CD14-positive monocyte (primary cell): ENCODE data around the gene UST. TPM values are rescaled to one million over a fixed set of nuclear protein-coding genes. Genes with fewer than 3 reads are reported as not detected.

Source experiments
- DNase-seq, 3 donors: peaks; one replicate each; pipeline ENCODE4 v3.0.0-alpha.2; 2011 to 2022
- H2AFZ ChIP-seq: 2 replicates; pipeline ENCODE4 v1.6.0; 2012; ENCODE audit warnings: mild to moderate bottlenecking, low read depth, low read length, inconsistent platforms; ENCODE audit not compliant: insufficient read depth, poor library complexity, severe bottlenecking
- H3K27ac ChIP-seq, 2 donors: 1 replicate in 1 of 2; 2 replicates in 1 of 2; pipeline ENCODE4 v1.5.1; 2012 to 2013; ENCODE audit warnings: low read length in 2 of 2, control low read depth in 1 of 2, inconsistent platforms in 1 of 2, low read depth in 1 of 2, mild to moderate bottlenecking in 1 of 2
- H3K27me3 ChIP-seq, 2 donors: one replicate each; pipeline versions ENCODE4 v1.6.0 to v1.6.1; 2011 to 2013; ENCODE audit warnings: low read length in 2 of 2; ENCODE audit not compliant: control insufficient read depth in 2 of 2, insufficient read depth in 2 of 2
- H3K36me3 ChIP-seq, 2 donors: replicated peaks in 1 of 2; 1 replicate in 1 of 2; 2 replicates in 1 of 2; pipeline versions ENCODE4 v1.5.1 to v1.6.1; 2012 to 2013; ENCODE audit warnings: low read length in 2 of 2, control low read depth in 1 of 2, inconsistent platforms in 1 of 2, mild to moderate bottlenecking in 1 of 2; ENCODE audit not compliant: insufficient read depth in 2 of 2, control insufficient read depth in 1 of 2
- H3K4me1 ChIP-seq, 2 donors: 1 replicate in 1 of 2; 2 replicates in 1 of 2; pipeline versions ENCODE4 v1.5.1 to v1.6.1; 2012 to 2013; ENCODE audit warnings: low read length in 2 of 2, control low read depth in 1 of 2, inconsistent platforms in 1 of 2, mild to moderate bottlenecking in 1 of 2, moderate library complexity in 1 of 2; ENCODE audit not compliant: insufficient read depth in 2 of 2, control insufficient read depth in 1 of 2
- H3K4me2 ChIP-seq: replicated peaks from 2 replicates; pipeline ENCODE3; 2012; ENCODE audit warnings: low read length, moderate library complexity, mild to moderate bottlenecking; ENCODE audit not compliant: poor library complexity, severe bottlenecking; ENCODE audit errors: extremely low read depth
- H3K4me3 ChIP-seq, 3 experiments: fragments of 200-600 bp in 1 of 3; sonication (generic) in 1 of 3; replicated peaks in 1 of 3; 1 replicate in 2 of 3; 2 replicates in 1 of 3; pipeline ENCODE4 v1.5.1; 2011 to 2013; ENCODE audit warnings: low read length in 3 of 3, mild to moderate bottlenecking in 3 of 3, control low read depth in 2 of 3, low read depth in 2 of 3, inconsistent platforms in 1 of 3, moderate library complexity in 1 of 3
- H3K79me2 ChIP-seq: 2 replicates; pipeline ENCODE4 v1.6.0; 2012; ENCODE audit warnings: mild to moderate bottlenecking, control low read depth, inconsistent platforms, low read length, moderate library complexity; ENCODE audit not compliant: insufficient read depth
- H3K9ac ChIP-seq: 2 replicates; pipeline ENCODE4 v1.6.0; 2017; ENCODE audit warnings: low read length, mild to moderate bottlenecking; ENCODE audit not compliant: insufficient read depth, poor library complexity, severe bottlenecking
- H3K9me3 ChIP-seq, 2 donors: replicated peaks in 1 of 2; 1 replicate in 1 of 2; 2 replicates in 1 of 2; pipeline versions ENCODE4 v1.5.1 to v1.6.1; 2012 to 2013; ENCODE audit warnings: low read length in 2 of 2, control low read depth in 1 of 2; ENCODE audit not compliant: control insufficient read depth in 1 of 2, insufficient read depth in 1 of 2
- H4K20me1 ChIP-seq: 2 replicates; pipeline ENCODE4 v1.6.0; 2012; ENCODE audit warnings: mild to moderate bottlenecking, low read length, control low read depth, moderate library complexity; ENCODE audit not compliant: insufficient read depth
- H3K27ac Mint-ChIP-seq, 7 donors: one replicate each; pipeline ENCODE4 v1.8.0; 2020; ENCODE audit warnings: mild to moderate bottlenecking in 7 of 7, mixed read lengths in 7 of 7, moderate library complexity in 6 of 7, inconsistent platforms in 2 of 7
- H3K27me3 Mint-ChIP-seq, 3 donors: one replicate each; pipeline ENCODE4 v1.8.0; 2021 to 2022; ENCODE audit warnings: low read depth in 3 of 3, mild to moderate bottlenecking in 3 of 3, mixed read lengths in 3 of 3, moderate library complexity in 3 of 3, inconsistent platforms in 1 of 3
- H3K36me3 Mint-ChIP-seq, 2 donors: one replicate each; pipeline ENCODE4 v1.8.0; 2020; ENCODE audit warnings: mixed read lengths in 2 of 2, inconsistent platforms in 1 of 2, mild to moderate bottlenecking in 1 of 2
- H3K4me1 Mint-ChIP-seq: one replicate; pipeline ENCODE4 v1.8.0; 2020; ENCODE audit warnings: mild to moderate bottlenecking, mixed read lengths
- H3K4me3 Mint-ChIP-seq, 2 donors: one replicate each; pipeline ENCODE4 v1.8.0; 2020; ENCODE audit warnings: mild to moderate bottlenecking in 2 of 2, mixed read lengths in 2 of 2, moderate library complexity in 1 of 2
- H3K9me3 Mint-ChIP-seq, 7 donors: one replicate each; pipeline ENCODE4 v1.8.0; 2020 to 2022; ENCODE audit warnings: mixed read lengths in 7 of 7, mild to moderate bottlenecking in 6 of 7, moderate library complexity in 6 of 7, inconsistent platforms in 2 of 7
- WGBS: methylation state at CpG from one replicate; pipeline ENCODE4 v1.1.5; 2013; ENCODE audit warnings: missing lambda C conversion rate; ENCODE audit not compliant: insufficient coverage; 5-methylcytosine and 5-hydroxymethylcytosine counted together
- intact Hi-C, 2 donors: fragments of 100-400 bp; cut with micrococcal nuclease; formaldehyde crosslinking; loops; one replicate each; pipeline versions ENCODE4 v1.15.0 to v1.15.1; 2023
- polyA plus RNA-seq, 3 donors: library from polyadenylated mRNA; depleted of rRNA in 1 of 3; unstranded in 2 of 3; stranded (reverse) in 1 of 3; fragments of 300-500 nt in 2 of 3; fragments of >200 nt in 1 of 3; fragmentation: Illumina TruSeq in 2 of 3; gene quantifications; 1 replicate in 2 of 3; 2 replicates in 1 of 3; pipeline ENCODE4 v1.2.3, GENCODE V29; 2012 to 2021
- TF ChIP-seq, protein P1 (sequence below): fragments of 200-600 bp; IDR thresholded peaks from one replicate; pipeline ENCODE4 v1.8.0; 2022; ENCODE audit warnings: antibody characterized with exemption, mild to moderate bottlenecking

UST gene
- polyA plus RNA-seq, 3 donors: 0.33 to 0.53 (median 0.48) TPM

DNA sequence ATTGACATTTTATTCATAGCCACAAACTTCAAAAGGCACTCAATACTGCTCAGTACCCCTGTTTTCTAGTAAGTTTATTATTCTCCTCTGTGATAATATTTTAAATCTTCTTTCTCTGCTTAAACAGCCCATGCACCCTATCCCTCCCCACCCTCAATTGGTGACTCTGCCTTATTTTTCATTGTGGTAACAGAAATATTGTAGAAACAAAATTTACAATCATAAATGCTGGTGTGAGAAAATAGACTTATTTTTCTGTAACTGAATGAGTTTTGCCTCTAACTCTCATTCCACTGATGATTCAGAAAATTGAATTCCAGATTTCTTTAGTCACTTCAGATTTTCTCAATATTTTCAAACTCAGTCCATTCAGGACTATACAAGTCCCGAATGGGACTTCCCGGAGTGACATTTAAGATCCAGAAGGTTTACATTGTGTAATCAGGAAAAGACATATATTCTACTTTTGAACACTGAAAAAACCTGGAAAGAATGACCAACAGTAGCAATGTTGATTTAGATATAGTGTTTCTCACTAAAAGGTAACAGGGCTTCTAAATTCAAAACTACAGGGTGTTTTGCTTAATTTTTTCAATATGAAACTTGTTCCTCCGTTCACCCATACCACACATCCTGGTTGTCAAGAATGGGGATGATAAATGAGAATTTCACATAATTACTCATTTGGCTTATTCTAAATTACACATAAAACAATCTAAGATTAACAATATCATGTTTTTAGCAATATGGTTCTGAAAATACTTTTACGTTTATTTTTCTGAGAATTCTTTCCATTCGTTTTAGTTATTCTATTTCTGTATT, 34.8 kb upstream of the UST start:
- TF ChIP-seq, protein P1, sequence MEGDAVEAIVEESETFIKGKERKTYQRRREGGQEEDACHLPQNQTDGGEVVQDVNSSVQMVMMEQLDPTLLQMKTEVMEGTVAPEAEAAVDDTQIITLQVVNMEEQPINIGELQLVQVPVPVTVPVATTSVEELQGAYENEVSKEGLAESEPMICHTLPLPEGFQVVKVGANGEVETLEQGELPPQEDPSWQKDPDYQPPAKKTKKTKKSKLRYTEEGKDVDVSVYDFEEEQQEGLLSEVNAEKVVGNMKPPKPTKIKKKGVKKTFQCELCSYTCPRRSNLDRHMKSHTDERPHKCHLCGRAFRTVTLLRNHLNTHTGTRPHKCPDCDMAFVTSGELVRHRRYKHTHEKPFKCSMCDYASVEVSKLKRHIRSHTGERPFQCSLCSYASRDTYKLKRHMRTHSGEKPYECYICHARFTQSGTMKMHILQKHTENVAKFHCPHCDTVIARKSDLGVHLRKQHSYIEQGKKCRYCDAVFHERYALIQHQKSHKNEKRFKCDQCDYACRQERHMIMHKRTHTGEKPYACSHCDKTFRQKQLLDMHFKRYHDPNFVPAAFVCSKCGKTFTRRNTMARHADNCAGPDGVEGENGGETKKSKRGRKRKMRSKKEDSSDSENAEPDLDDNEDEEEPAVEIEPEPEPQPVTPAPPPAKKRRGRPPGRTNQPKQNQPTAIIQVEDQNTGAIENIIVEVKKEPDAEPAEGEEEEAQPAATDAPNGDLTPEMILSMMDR: no peak
- Histone ChIP-seq H3K4me1 (no peaks in the 10 kb centered on the region), H3K27me3 (no peaks in the 10 kb centered on the region), H3K4me2 (no peak overlapping the region), H3K4me3 (no peak overlapping the region), H3K9ac (no peak overlapping the region), H3K36me3 (no peaks in the 10 kb centered on the region), H3K79me2 (no peaks in the 10 kb centered on the region), H3K27ac (no peak overlapping the region), H3K9me3 (peaks cover 0 to 4% of the 10 kb centered on the region in 2 donors), H2AFZ (no peak overlapping the region), H4K20me1 (no peaks in the 10 kb centered on the region)
- peaks cover 4 to 17% (median 13%) of the 10 kb centered on the region in 7 donors for H3K9me3 Mint-ChIP-seq
- DNase-seq: no peak
- intact Hi-C loops: no loop called here
- no peaks in the 10 kb centered on the region for H3K36me3 Mint-ChIP-seq
- WGBS: no CpG with 5 or more reads among the region's 5 CpGs
- H3K4me3 Mint-ChIP-seq: no peak overlapping the region
- H3K27me3 Mint-ChIP-seq: peaks cover 0 to 3% (median 1%) of the 10 kb centered on the region in 3 donors
- no peak overlapping the region for H3K27ac Mint-ChIP-seq
- no peaks in the 10 kb centered on the region for H3K4me1 Mint-ChIP-seq

DNA sequence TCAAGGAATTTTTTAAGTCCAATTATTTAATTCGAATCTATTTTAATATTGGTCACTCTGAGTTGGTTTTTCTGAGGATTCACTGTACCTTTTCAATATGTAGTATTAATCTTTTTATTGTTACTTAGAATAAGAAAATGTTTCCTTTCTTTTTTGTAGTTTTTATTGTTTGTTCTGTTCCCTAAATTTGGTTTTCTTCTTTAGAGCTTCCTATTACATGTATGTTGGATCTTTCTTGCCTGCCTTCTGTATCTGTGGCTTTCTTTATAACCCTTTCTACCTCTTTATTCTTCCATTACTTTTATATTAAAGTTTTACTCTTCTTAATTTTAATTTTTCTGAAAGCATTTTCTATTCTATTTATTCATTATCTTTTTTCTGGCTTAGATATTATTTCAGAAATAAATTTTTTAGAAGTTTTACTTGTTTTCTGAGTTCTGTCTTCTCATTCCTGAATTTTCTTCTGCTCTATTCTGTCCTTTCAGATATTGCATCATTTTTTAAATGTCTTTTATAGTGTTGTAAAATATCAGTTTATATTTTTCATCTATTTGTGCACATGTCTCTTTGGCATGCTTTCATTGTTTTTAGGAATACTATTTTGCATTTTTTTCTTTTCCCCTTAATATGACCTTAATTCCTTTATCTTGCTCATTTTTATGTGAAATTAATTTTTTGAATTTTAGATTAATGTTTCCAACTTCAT, 33.6 kb upstream of the UST start:
- DNase-seq: no peak
- no peaks in the 10 kb centered on the region for H3K4me1 ChIP-seq
- H4K20me1 ChIP-seq: no peaks in the 10 kb centered on the region
- Mint-ChIP-seq H3K4me3 (no peak overlapping the region), H3K4me1 (no peaks in the 10 kb centered on the region), H3K27me3 (peaks cover 0 to 6% (median 1%) of the 10 kb centered on the region in 3 donors), H3K9me3 (peaks cover 4 to 20% (median 13%) of the 10 kb centered on the region in 7 donors), H3K27ac (no peak overlapping the region), H3K36me3 (no peaks in the 10 kb centered on the region)
- no CpG with 5 or more reads among the region's 1 CpG for WGBS
- H3K9me3 ChIP-seq: peaks cover under 1 to 4% of the 10 kb centered on the region in 2 donors
- H3K4me2 ChIP-seq: no peak overlapping the region
- no peaks in the 10 kb centered on the region for H3K36me3 ChIP-seq
- no peak overlapping the region for H2AFZ ChIP-seq
- H3K9ac ChIP-seq: no peak overlapping the region
- H3K27me3 ChIP-seq: no peaks in the 10 kb centered on the region
- no peak overlapping the region for H3K4me3 ChIP-seq
- TF ChIP-seq, protein P1: no peak
- H3K79me2 ChIP-seq: no peaks in the 10 kb centered on the region
- intact Hi-C loops: no loop called here
- H3K27ac ChIP-seq: no peak overlapping the region
